Effector memory CD8-positive, alpha-beta T cell (primary cell): ENCODE results near the gene FLNB.
A peak's percentile ranks its signal among the peaks of the same experiment; 100 is the strongest.

Experiments used
- ATAC-seq: fragments of 150-1000 bp; cut with Tn5 transposase; replicated peaks from 2 replicates; pipeline ENCODE4 v1.10.0; 2021; ENCODE audit warnings: mild to moderate bottlenecking, moderate library complexity
- DNase-seq, 3 experiments: peaks; one replicate each; pipeline ENCODE4 v3.0.0; 2021
- H3K27ac Mint-ChIP-seq, 2 donors: one replicate each; pipeline ENCODE4 v1.8.0; 2022; ENCODE audit warnings: mild to moderate bottlenecking in 2 of 2, mixed read lengths in 2 of 2, moderate library complexity in 2 of 2
- H3K27me3 Mint-ChIP-seq, 2 donors: one replicate each; pipeline ENCODE4 v1.8.0; 2022; ENCODE audit warnings: mixed read lengths in 2 of 2
- H3K36me3 Mint-ChIP-seq: one replicate; pipeline ENCODE4 v1.8.0; 2022; ENCODE audit warnings: mild to moderate bottlenecking, moderate library complexity, mixed read lengths; ENCODE audit not compliant: insufficient read depth
- H3K4me1 Mint-ChIP-seq, 2 donors: one replicate each; pipeline ENCODE4 v1.8.0; 2022; ENCODE audit warnings: low read depth in 2 of 2, mixed read lengths in 2 of 2
- H3K4me3 Mint-ChIP-seq, 2 donors: one replicate each; pipeline ENCODE4 v1.8.0; 2022; ENCODE audit warnings: mild to moderate bottlenecking in 2 of 2, mixed read lengths in 2 of 2, moderate library complexity in 2 of 2
- H3K9me3 Mint-ChIP-seq, 2 donors: one replicate each; pipeline ENCODE4 v1.8.0; 2022; ENCODE audit warnings: mixed read lengths in 2 of 2

Gene FLNB

GRCh38 chr3:58215317-58216025 is 207.2 kb downstream of the FLNB start:
- peak overlapping the region; percentile 16 to 19 for H3K27ac Mint-ChIP-seq
- H3K4me1 Mint-ChIP-seq, result peaks cover 10 to 16% of the 10 kb centered on the region in 2 donors
- H3K4me3 Mint-ChIP-seq, result no peak overlapping the region

GRCh38 chr3:58216496-58217195 is 208.4 kb downstream of the FLNB start:
- Mint-ChIP-seq H3K36me3 (no peaks in the 10 kb centered on the region), H3K4me1 (peaks cover 10 to 16% of the 10 kb centered on the region in 2 donors), H3K4me3 (peak overlapping the region in 1 of 2 donors; percentile 59), H3K27ac (no peak overlapping the region), H3K9me3 (no peaks in the 10 kb centered on the region), H3K27me3 (no peaks in the 10 kb centered on the region)
- ATAC-seq (no peak), DNase-seq (no peak)

More at GRCh38 chr3:58215317-58216025, 207.2 kb downstream of the FLNB start:
- H3K36me3 Mint-ChIP-seq, result no peaks in the 10 kb centered on the region
- peaks cover 0 to 7% of the 10 kb centered on the region in 2 donors for H3K27me3 Mint-ChIP-seq
- DNase-seq, result no peak
- no peaks in the 10 kb centered on the region for H3K9me3 Mint-ChIP-seq
- no peak for ATAC-seq

GRCh38 chr3:58217209-58217811 is 209.1 kb downstream of the FLNB start:
- no peaks in the 10 kb centered on the region for H3K36me3 Mint-ChIP-seq
- no peaks in the 10 kb centered on the region for H3K27me3 Mint-ChIP-seq
- H3K9me3 Mint-ChIP-seq, result no peaks in the 10 kb centered on the region
- H3K4me3 Mint-ChIP-seq, result peak overlapping the region; percentile 7 to 59
- DNase-seq (peak; percentile 40 to 43 (median 43)), ATAC-seq (peak; percentile 82)
- peaks cover 10 to 18% of the 10 kb centered on the region in 2 donors for H3K4me1 Mint-ChIP-seq
- H3K27ac Mint-ChIP-seq, result peak overlapping the region in 1 of 2 donors; percentile 50

GRCh38 chr3:58218904-58219303 is 210.7 kb downstream of the FLNB start:
- H3K9me3 Mint-ChIP-seq, result no peaks in the 10 kb centered on the region
- DNase-seq, result no peak
- H3K4me1 Mint-ChIP-seq, result peaks cover 10 to 22% of the 10 kb centered on the region in 2 donors
- no peak overlapping the region for H3K4me3 Mint-ChIP-seq
- ATAC-seq, result no peak
- no peaks in the 10 kb centered on the region for H3K27me3 Mint-ChIP-seq
- H3K36me3 Mint-ChIP-seq, result no peaks in the 10 kb centered on the region
- no peak overlapping the region for H3K27ac Mint-ChIP-seq
